KMS-11 (cell line): Measurements from ENCODE around the gene FMNL2.

ENCODE experiments used
- H2AFZ ChIP-seq: fragments of 200-600 bp; sonication (generic); 2 replicates; pipeline ENCODE4 v1.6.1; 2016; ENCODE audit warnings: antibody characterized with exemption, mixed run types, low read depth
- H3K27ac ChIP-seq: fragments of 200-600 bp; sonication (generic); 2 replicates; pipeline ENCODE4 v1.6.1; 2016; ENCODE audit warnings: mild to moderate bottlenecking, mixed run types
- H3K27me3 ChIP-seq: fragments of 200-600 bp; sonication (generic); 2 replicates; pipeline ENCODE4 v1.6.1; 2017; ENCODE audit warnings: mild to moderate bottlenecking, low read depth, mixed run types, moderate library complexity; ENCODE audit not compliant: insufficient read depth
- H3K36me3 ChIP-seq: fragments of 200-600 bp; sonication (generic); 2 replicates; pipeline ENCODE4 v1.6.1; 2017; ENCODE audit warnings: mild to moderate bottlenecking, mixed run types; ENCODE audit not compliant: insufficient read depth
- H3K4me1 ChIP-seq: fragments of 200-600 bp; sonication (generic); 2 replicates; pipeline ENCODE4 v1.6.1; 2016; ENCODE audit warnings: mild to moderate bottlenecking, low read depth, mixed run types; ENCODE audit not compliant: poor library complexity, severe bottlenecking
- H3K4me2 ChIP-seq: fragments of 200-600 bp; sonication (generic); 2 replicates; pipeline ENCODE4 v1.7.0; 2016; ENCODE audit warnings: mild to moderate bottlenecking, mixed run types
- H3K4me3 ChIP-seq: fragments of 200-600 bp; sonication (generic); IDR thresholded peaks from 2 replicates; pipeline ENCODE4 v1.6.1; 2017; ENCODE audit warnings: low read depth, low read length, mixed read lengths; ENCODE audit not compliant: insufficient read depth
- H3K79me2 ChIP-seq: fragments of 200-600 bp; sonication (generic); 2 replicates; pipeline ENCODE4 v1.6.1; 2016; ENCODE audit warnings: low read depth, mixed run types; ENCODE audit not compliant: insufficient read depth
- H3K9ac ChIP-seq: fragments of 200-600 bp; sonication (generic); 2 replicates; pipeline ENCODE4 v1.6.1; 2016; ENCODE audit warnings: mild to moderate bottlenecking, mixed run types
- H4K20me1 ChIP-seq: fragments of 200-600 bp; sonication (generic); 2 replicates; pipeline ENCODE4 v1.6.1; 2016; ENCODE audit warnings: mild to moderate bottlenecking, mixed run types; ENCODE audit not compliant: insufficient read depth
- CTCF ChIP-seq: fragments of 200-600 bp; sonication (generic); conservative IDR thresholded peaks from 2 replicates; pipeline ENCODE4 v1.6.1; 2017; ENCODE audit warnings: low read depth, mild to moderate bottlenecking, antibody characterized with exemption, low read length, moderate library complexity, mixed read lengths

FMNL2 gene

GRCh38 chr2:152449578-152449977, 114.6 kb downstream of the FMNL2 start:
- Histone ChIP-seq H3K36me3 (no peaks in the 10 kb centered on the region), H3K4me2 (no peak overlapping the region), H3K27ac (no peak overlapping the region), H3K27me3 (no peaks in the 10 kb centered on the region), H3K79me2 (no peaks in the 10 kb centered on the region), H4K20me1 (no peaks in the 10 kb centered on the region), H3K4me3 (no peak overlapping the region), H3K4me1 (peaks cover 18% of the 10 kb centered on the region), H2AFZ (no peak overlapping the region), H3K9ac (no peak overlapping the region)
- TF ChIP-seq CTCF: no peak

- H2AFZ ChIP-seq: no peak overlapping the region
- H4K20me1 ChIP-seq: no peaks in the 10 kb centered on the region
- no peak overlapping the region for H3K4me3 ChIP-seq
- H3K9ac ChIP-seq: no peak overlapping the region
- H3K27ac ChIP-seq: no peak overlapping the region
- H3K27me3 ChIP-seq: no peaks in the 10 kb centered on the region
- H3K79me2 ChIP-seq: no peaks in the 10 kb centered on the region
- no peak overlapping the region for H3K4me2 ChIP-seq
- TF ChIP-seq CTCF: no peak
- no peaks in the 10 kb centered on the region for H3K36me3 ChIP-seq
- peaks cover 16% of the 10 kb centered on the region for H3K4me1 ChIP-seq
These were observed 115.2 kb downstream of the FMNL2 start for GRCh38 chr2:152450176-152450575.

- Histone ChIP-seq H3K4me2 (no peak overlapping the region), H3K27me3 (no peaks in the 10 kb centered on the region), H3K4me1 (no peaks in the 10 kb centered on the region), H4K20me1 (no peaks in the 10 kb centered on the region), H3K4me3 (no peak overlapping the region), H3K27ac (no peak overlapping the region), H3K9ac (no peak overlapping the region), H3K36me3 (no peaks in the 10 kb centered on the region), H2AFZ (no peak overlapping the region), H3K79me2 (no peaks in the 10 kb centered on the region)
- TF ChIP-seq CTCF: no peak
These were observed 117.4 kb downstream of the FMNL2 start for GRCh38 chr2:152452256-152452973.

GRCh38 chr2:152453129-152453911, 118.3 kb downstream of the FMNL2 start:
- Histone ChIP-seq H3K9ac (no peak overlapping the region), H4K20me1 (no peaks in the 10 kb centered on the region), H3K36me3 (no peaks in the 10 kb centered on the region), H3K27me3 (no peaks in the 10 kb centered on the region), H3K4me2 (no peak overlapping the region), H3K27ac (no peak overlapping the region), H3K4me1 (no peaks in the 10 kb centered on the region), H2AFZ (no peak overlapping the region), H3K4me3 (no peak overlapping the region), H3K79me2 (no peaks in the 10 kb centered on the region)
- no peak for TF ChIP-seq CTCF
